Liver (tissue), 9 donors: Measurements from ENCODE around the gene PCDHGB1. TPM values are rescaled to one million over a fixed set of nuclear protein-coding genes. Genes with fewer than 3 reads are reported as not detected.
A peak's percentile ranks its signal among the peaks of the same experiment; 100 is the strongest.
"Not testable (repeated sequence)": the region's sequence is repeated elsewhere in the genome, so short reads cannot be mapped to it uniquely, and the experiment has no call there.

Experiments used
- DNase-seq: peaks from one replicate; pipeline ENCODE4 v3.0.0-alpha.2; 2017; ENCODE audit warnings: low spot score
- H3K27ac ChIP-seq, 2 donors: one replicate each; pipeline ENCODE4 v1.7.0; 2013; ENCODE audit warnings: inconsistent platforms in 2 of 2, low read length in 2 of 2, control low read depth in 1 of 2, low read depth in 1 of 2, mild to moderate bottlenecking in 1 of 2
- H3K27me3 ChIP-seq, 4 donors: one replicate each; pipeline versions ENCODE4 v1.6.1 to v1.7.0; 2013; ENCODE audit warnings: low read length in 3 of 4, inconsistent platforms in 1 of 4, mild to moderate bottlenecking in 1 of 4, moderate library complexity in 1 of 4; ENCODE audit not compliant: control insufficient read depth in 4 of 4, insufficient read depth in 4 of 4
- H3K36me3 ChIP-seq, 4 donors: one replicate each; pipeline versions ENCODE4 v1.6.1 to v1.7.0; 2013; ENCODE audit warnings: low read length in 3 of 4, mild to moderate bottlenecking in 3 of 4, low read depth in 1 of 4, moderate library complexity in 1 of 4; ENCODE audit not compliant: control insufficient read depth in 4 of 4, insufficient read depth in 3 of 4
- H3K4me1 ChIP-seq, 4 donors: one replicate each; pipeline versions ENCODE4 v1.6.1 to v1.7.0; 2013; ENCODE audit warnings: low read length in 3 of 4, mild to moderate bottlenecking in 3 of 4, moderate library complexity in 1 of 4; ENCODE audit not compliant: control insufficient read depth in 4 of 4, insufficient read depth in 4 of 4
- H3K4me3 ChIP-seq, 3 donors: one replicate each; pipeline versions ENCODE4 v1.6.1 to v1.7.0; 2013; ENCODE audit warnings: low read length in 3 of 3, control low read depth in 1 of 3, low read depth in 1 of 3, mild to moderate bottlenecking in 1 of 3
- H3K9ac ChIP-seq, 2 donors: one replicate each; pipeline ENCODE4 v1.7.0; 2013; ENCODE audit warnings: low read length in 2 of 2, mild to moderate bottlenecking in 2 of 2, moderate library complexity in 2 of 2, control low read depth in 1 of 2, low read depth in 1 of 2
- H3K9me3 ChIP-seq, 4 donors: one replicate each; pipeline versions ENCODE4 v1.6.1 to v1.7.0; 2013; ENCODE audit warnings: low read length in 3 of 4; ENCODE audit not compliant: control insufficient read depth in 4 of 4
- ATF3 ChIP-seq: IDR thresholded peaks from 2 replicates; pipeline ENCODE4 v1.6.1; 2016; ENCODE audit warnings: antibody characterized with exemption
- CTCF ChIP-seq: fragments of 150-350 bp; IDR thresholded peaks from 2 replicates; pipeline ENCODE4 v1.5.1; 2017; ENCODE audit warnings: improper control_type of control experiment, low read depth, low read length; ENCODE audit not compliant: missing input control
- EGR1 ChIP-seq, 2 donors: IDR thresholded peaks; 2 replicates each; pipeline ENCODE4 v1.6.1; 2016 to 2018; ENCODE audit warnings: antibody characterized with exemption in 2 of 2, low read depth in 2 of 2
- FOXA2 ChIP-seq: IDR thresholded peaks from 2 replicates; pipeline ENCODE4 v1.6.1; 2016; ENCODE audit warnings: antibody characterized with exemption
- GABPA ChIP-seq, 2 donors: IDR thresholded peaks in 1 of 2; conservative IDR thresholded peaks in 1 of 2; 2 replicates each; pipeline ENCODE4 v1.6.1; 2016; ENCODE audit warnings: antibody characterized with exemption in 2 of 2, mild to moderate bottlenecking in 1 of 2, moderate library complexity in 1 of 2
- HNF4A ChIP-seq, 2 donors: conservative IDR thresholded peaks; 2 replicates each; pipeline ENCODE4 v1.6.1; 2016; ENCODE audit warnings: antibody characterized with exemption in 2 of 2, mild to moderate bottlenecking in 2 of 2
- HNF4G ChIP-seq: IDR thresholded peaks from 2 replicates; pipeline ENCODE4 v1.6.1; 2016; ENCODE audit warnings: antibody characterized with exemption
- JUND ChIP-seq, 2 donors: IDR thresholded peaks; 2 replicates each; pipeline ENCODE4 v1.6.1; 2016; ENCODE audit warnings: antibody characterized with exemption in 2 of 2
- MAX ChIP-seq: IDR thresholded peaks from 2 replicates; pipeline ENCODE4 v1.6.1; 2016; ENCODE audit warnings: antibody characterized with exemption
- NR2F2 ChIP-seq: IDR thresholded peaks from 2 replicates; pipeline ENCODE4 v1.6.1; 2016; ENCODE audit warnings: antibody characterized with exemption
- RAD21 ChIP-seq, 2 donors: IDR thresholded peaks; 2 replicates each; pipeline ENCODE4 v1.6.1; 2016; ENCODE audit warnings: antibody characterized with exemption in 2 of 2, mild to moderate bottlenecking in 2 of 2
- REST ChIP-seq: IDR thresholded peaks from 2 replicates; pipeline ENCODE4 v1.6.1; 2016; ENCODE audit warnings: antibody characterized with exemption, mild to moderate bottlenecking
- RXRA ChIP-seq, 2 donors: IDR thresholded peaks; 2 replicates each; pipeline ENCODE4 v1.6.1; 2017 to 2018; ENCODE audit warnings: antibody characterized with exemption in 2 of 2, mild to moderate bottlenecking in 1 of 2
- SP1 ChIP-seq: IDR thresholded peaks from 2 replicates; pipeline ENCODE4 v1.6.1; 2018; ENCODE audit warnings: antibody characterized with exemption, mild to moderate bottlenecking
- TAF1 ChIP-seq: conservative IDR thresholded peaks from 2 replicates; pipeline ENCODE4 v1.6.1; 2016; ENCODE audit warnings: antibody characterized with exemption, mild to moderate bottlenecking
- ZBTB33 ChIP-seq: IDR thresholded peaks from 2 replicates; pipeline ENCODE4 v1.6.1; 2016; ENCODE audit warnings: antibody characterized with exemption
- WGBS: extraction: QIAGEN DNeasy Blood & Tissue Kit; methylation state at CpG from one replicate; pipeline ENCODE4 v1.1.7; 2013; 5-methylcytosine and 5-hydroxymethylcytosine counted together
- polyA plus RNA-seq, 2 donors: library from polyadenylated mRNA; stranded (reverse) in 1 of 2; unstranded in 1 of 2; fragments of 200-250 nt in 1 of 2; fragments of >200 nt in 1 of 2; fragmentation: Nextera tagmentation in 1 of 2; extraction: Ambion mirVana in 1 of 2; gene quantifications; one replicate each; pipeline versions ENCODE4 v1.2.1 to v1.2.3, GENCODE V29; 2013 to 2015
- total RNA-seq, 2 donors: library from RNA; depleted of rRNA; stranded (reverse); fragments of >200 nt; gene quantifications; one replicate each; pipeline ENCODE4 v1.2.3, GENCODE V29; 2014
- donor health status: healthy.
- donor health status: healthy.
- donor health status: healthy.
- donor health status: healthy.
- donor health status: healthy.

The PCDHGB1 gene
- total and polyA plus RNA-seq, 4 donors = 0.10 to 0.75 (median 0.13) TPM

- TF ChIP-seq RAD21 (IDR thresholded peaks at IDR 0.05) (peak; percentile 34 to 43), ZBTB33 (no peak)
- Histone ChIP-seq H3K27me3 (peaks cover 0 to 19% (median 8%) of the 10 kb centered on the region in 4 donors), H3K4me3 (peak within 1 kb of the TSS; percentile 20 to 52 (median 37)), H3K9me3 (peaks cover 26 to 66% (median 34%) of the 10 kb centered on the region in 4 donors), H3K36me3 (peaks cover 0 to 2% (median 0%) of the 10 kb centered on the region in 4 donors), H3K9ac (no peak within 1 kb of the TSS), H3K27ac (no peak within 1 kb of the TSS), H3K4me1 (no peaks in the 10 kb centered on the region)
- no peak for DNase-seq
- WGBS = 12% methylated on average over 27 of the region's 27 CpGs
Measured at GRCh38 chr5:141338538-141339306, 11.2 kb upstream of the PCDHGB1 start, which contains the start of gene PCDHGA2. Gene PCDHGA2, plus strand, starts transcription at chr5:141338760.

- H3K27ac ChIP-seq, H3K4me3 ChIP-seq, DNase-seq, H3K9ac ChIP-seq, H3K36me3 ChIP-seq, H3K4me1 ChIP-seq: not testable (repeated sequence)
- H3K9me3 ChIP-seq = peaks cover 33 to 76% (median 38%) of the 10 kb centered on the region in 4 donors
- WGBS = 40% methylated on average over 45 of the region's 45 CpGs
- H3K27me3 ChIP-seq = peaks cover 0 to 17% (median 10%) of the 10 kb centered on the region in 4 donors
Measured at GRCh38 chr5:141340781-141341354, 9.0 kb upstream of the PCDHGB1 start.

GRCh38 chr5:141342773-141343172 lies 7.1 kb upstream of the PCDHGB1 start:
- peaks cover 28 to 81% (median 38%) of the 10 kb centered on the region in 4 donors for H3K9me3 ChIP-seq
- peaks cover 0 to 17% (median 9%) of the 10 kb centered on the region in 4 donors for H3K27me3 ChIP-seq
- 14% methylated on average over 1 of the region's 1 CpG for WGBS
- TF ChIP-seq TAF1 (no peak), ATF3 (no peak), HNF4G (no peak), HNF4A (conservative IDR thresholded peaks at IDR 0.05) (no peak), SP1 (no peak), RAD21 (IDR thresholded peaks at IDR 0.05) (no peak), FOXA2 (no peak), NR2F2 (no peak), RXRA (IDR thresholded peaks at IDR 0.05) (no peak), REST (no peak), EGR1 (IDR thresholded peaks at IDR 0.05; ENCODE audit: low read depth in 2 of 2) (no peak), GABPA (IDR thresholded peaks at IDR 0.05 in 1 of 2, conservative IDR thresholded peaks at IDR 0.05 in 1 of 2) (no peak), CTCF (no peak), MAX (no peak), ZBTB33 (no peak), JUND (IDR thresholded peaks at IDR 0.05) (no peak)

More at GRCh38 chr5:141342773-141343172, 7.1 kb upstream of the PCDHGB1 start:
- H3K9ac ChIP-seq = no peak overlapping the region
- no peak for DNase-seq
- no peaks in the 10 kb centered on the region for H3K4me1 ChIP-seq
- no peak overlapping the region for H3K27ac ChIP-seq
- peaks cover 0 to 2% (median 0%) of the 10 kb centered on the region in 4 donors for H3K36me3 ChIP-seq
- H3K4me3 ChIP-seq = peak overlapping the region in 1 of 3 donors; percentile 7
